HepG2 (cell line): ENCODE results near the gene ABHD15. TPM values are rescaled to one million over a fixed set of nuclear protein-coding genes. Genes with fewer than 3 reads are reported as not detected.
A peak's percentile ranks its signal among the peaks of the same experiment; 100 is the strongest.

Experiments
- CHCHD3 ChIP-seq: sonication (generic); formaldehyde crosslinking; IDR thresholded peaks from 2 replicates; pipeline ENCODE4 v1.8.0; 2022; ENCODE audit warnings: mild to moderate bottlenecking, missing genetic modification reagents, moderate library complexity
- FOXO4 ChIP-seq: sonication (generic); formaldehyde crosslinking; conservative IDR thresholded peaks from 2 replicates; pipeline ENCODE4 v1.8.1; 2023; ENCODE audit warnings: missing genetic modification reagents
- KDM2A ChIP-seq: sonication (generic); formaldehyde crosslinking; IDR thresholded peaks from 2 replicates; pipeline ENCODE4 v1.4.0; 2020; ENCODE audit warnings: low read depth, missing genetic modification reagents, borderline replicate concordance
- KMT2B ChIP-seq: IDR thresholded peaks from 2 replicates; pipeline ENCODE4 v1.6.1; 2016; ENCODE audit warnings: missing genetic modification reagents, missing compliant biosample characterization
- MTA3 ChIP-seq: sonication (generic); formaldehyde crosslinking; IDR thresholded peaks from 2 replicates; pipeline ENCODE4 v1.4.0; 2020; ENCODE audit warnings: missing genetic modification reagents
- MTERF4 ChIP-seq: sonication (generic); formaldehyde crosslinking; IDR thresholded peaks from 2 replicates; pipeline ENCODE4 v1.8.0; 2023; ENCODE audit warnings: mild to moderate bottlenecking, missing genetic modification reagents
- NFE2 ChIP-seq: sonication (generic); formaldehyde crosslinking; IDR thresholded peaks from 2 replicates; pipeline ENCODE4 v1.4.0; 2020; ENCODE audit warnings: missing genetic modification reagents
- RARA ChIP-seq: IDR thresholded peaks from 2 replicates; pipeline ENCODE4 v1.6.1; 2016; ENCODE audit warnings: missing genetic modification reagents, missing compliant biosample characterization
- RFXANK ChIP-seq: IDR thresholded peaks from 2 replicates; pipeline ENCODE4 v1.6.1; 2016
- SMC3 ChIP-seq: IDR thresholded peaks from 2 replicates; pipeline ENCODE4 v1.6.1; 2011; ENCODE audit warnings: low read length, improper control_type of control experiment
- STAG1 ChIP-seq: sonication (generic); formaldehyde crosslinking; IDR thresholded peaks from 2 replicates; pipeline ENCODE4 v1.4.0; 2020; ENCODE audit warnings: missing genetic modification reagents
- STAT5B ChIP-seq: sonication (generic); formaldehyde crosslinking; IDR thresholded peaks from 2 replicates; pipeline ENCODE4 v1.4.0; 2020; ENCODE audit warnings: missing genetic modification reagents
- TFE3 ChIP-seq: IDR thresholded peaks from 2 replicates; pipeline ENCODE4 v1.6.1; 2016
- XRCC5 ChIP-seq: fragments of 200-400 bp; formaldehyde crosslinking; optimal IDR thresholded peaks from 2 replicates; pipeline ENCODE3; 2017; ENCODE audit warnings: mild to moderate bottlenecking, low read length
- ZBTB1 ChIP-seq: sonication (generic); formaldehyde crosslinking; IDR thresholded peaks from 2 replicates; pipeline ENCODE4 v1.4.0; 2020; ENCODE audit warnings: missing genetic modification reagents, borderline replicate concordance
- ZBTB33 ChIP-seq: sonication (generic); formaldehyde crosslinking; IDR thresholded peaks from 2 replicates; pipeline ENCODE4 v1.4.0; 2020; ENCODE audit warnings: missing genetic modification reagents
- ZBTB7A ChIP-seq: sonication (generic); formaldehyde crosslinking; IDR thresholded peaks from 2 replicates; pipeline ENCODE4 v1.8.0; 2022; ENCODE audit warnings: mild to moderate bottlenecking, missing genetic modification reagents
- ZGPAT ChIP-seq: IDR thresholded peaks from 2 replicates; pipeline ENCODE4 v1.6.1; 2016; ENCODE audit warnings: mild to moderate bottlenecking
- ZNF18 ChIP-seq: sonication (generic); formaldehyde crosslinking; IDR thresholded peaks from 2 replicates; pipeline ENCODE4 v1.8.0; 2022; ENCODE audit warnings: mild to moderate bottlenecking, missing genetic modification reagents; ENCODE audit not compliant: insufficient replicate concordance
- polyA plus RNA-seq, 8 experiments: library from polyadenylated mRNA; depleted of rRNA in 3 of 8; stranded (reverse) in 7 of 8; unstranded in 1 of 8; fragments of >200 nt; fragmentation: Illumina TruSeq in 4 of 8; extraction: Trizol in 4 of 8; gene quantifications; 2 replicates each; pipeline versions ENCODE4 v1.2.1 to v1.2.3, GENCODE V29; 2011 to 2016; ENCODE audit warnings: low read depth in 4 of 8, missing spikeins in 1 of 8, mixed read lengths in 1 of 8; ENCODE audit not compliant: insufficient read depth in 1 of 8
- total RNA-seq, 5 experiments: library from RNA; depleted of rRNA; stranded (reverse); fragments of >200 nt; fragmentation: Illumina TruSeq; extraction: Trizol; gene quantifications; 2 replicates each; pipeline ENCODE4 v1.2.3, GENCODE V29; 2016; ENCODE audit warnings: low read depth in 1 of 5

Gene ABHD15
- total and polyA plus RNA-seq, 2 of the 13 experiments (the other 11 are each of a cell fraction or from before 2014, with no cell fraction given): 2.4 to 7.7 TPM

GRCh38 chr17:29593591-29594518 lies 27.0 kb upstream of the ABHD15 start (continued):
- TF ChIP-seq ZBTB33 (CRISPR knock-in tag) (peak; percentile 31; the same call in 1 of the 2 replicates), SMC3 (peak; percentile 29; the same call in 1 of the 2 replicates), ZGPAT (CRISPR knock-in tag) (0 out of 2 replicates have a peak, but pooled peaks have one; percentile 24), RFXANK (CRISPR knock-in tag) (peak; percentile 46; the same call in 1 of the 2 replicates), STAT5B (0 out of 2 replicates have a peak, but pooled peaks have one; percentile 74), FOXO4 (CRISPR knock-in tag) (no peak), XRCC5 (peak; percentile 24), KMT2B (CRISPR knock-in tag) (peak; percentile 38; the same call in 1 of the 2 replicates), CHCHD3 (CRISPR knock-in tag) (peak; percentile 79; the same call in 1 of the 2 replicates), TFE3 (CRISPR knock-in tag) (peak; percentile 72; the same call in 1 of the 2 replicates), MTERF4 (no peak), STAG1 (peak; percentile 57), MTA3 (0 out of 2 replicates have a peak, but pooled peaks have one; percentile 83), NFE2 (CRISPR knock-in tag) (peak; percentile 55; the same call in 1 of the 2 replicates), KDM2A (CRISPR knock-in tag) (peak; percentile 33; the same call in 1 of the 2 replicates), ZBTB1 (peak; percentile 79; the same call in 1 of the 2 replicates), RARA (CRISPR knock-in tag) (peak; percentile 46; the same call in 1 of the 2 replicates), ZNF18 (CRISPR knock-in tag) (no peak), ZBTB7A (CRISPR knock-in tag) (peak; percentile 73; the same call in 1 of the 2 replicates)
